IMR-90 (cell line): ENCODE results near the gene CCDC50. TPM values are rescaled to one million over a fixed set of nuclear protein-coding genes. Genes with fewer than 3 reads are reported as not detected.
A peak's percentile ranks its signal among the peaks of the same experiment; 100 is the strongest.

ENCODE experiments used
- ATAC-seq: fragments of 200-7000 bp; cut with Tn5 transposase; 2 replicates; pipeline ENCODE4 v1.9.1; 2020; ENCODE audit warnings: low read depth, mild to moderate bottlenecking, moderate library complexity
- BruUV-seq: library from RNA; stranded (reverse); fragments of 400-500 nt; replicated peaks from 2 replicates; lab custom pipeline; 2021; lab: Mats Ljungman, UMichigan
- CTCF ChIA-PET: fragments of 300-600 bp; formaldehyde crosslinking; extraction: SDS; loops from one replicate; lab custom pipeline; 2021; ENCODE audit warnings: antibody characterized with exemption; lab: Yijun Ruan, JAX
- POLR2A ChIA-PET: fragments of 300-600 bp; sonication (Branson Sonifier 250); formaldehyde crosslinking; loops from one replicate; lab custom pipeline; 2022; ENCODE audit warnings: antibody characterized with exemption; ENCODE audit not compliant: unreplicated experiment; lab: Charles Lee
- DNase-seq: peaks from one replicate; pipeline ENCODE4 v3.0.0; 2013
- H2AFZ ChIP-seq: replicated peaks from 2 replicates; pipeline ENCODE3; 2013; ENCODE audit warnings: low read length, mild to moderate bottlenecking; ENCODE audit not compliant: poor library complexity
- H2AK5ac ChIP-seq: 2 replicates; pipeline ENCODE4 v1.6.1; 2013; ENCODE audit warnings: low read depth, low read length, inconsistent platforms
- H2AK9ac ChIP-seq: replicated peaks from 2 replicates; pipeline ENCODE3; 2013; ENCODE audit warnings: mild to moderate bottlenecking, low read depth, low read length, moderate library complexity; ENCODE audit not compliant: poor library complexity
- H2BK120ac ChIP-seq: 2 replicates; pipeline ENCODE4 v1.6.1; 2013; ENCODE audit warnings: low read depth, low read length, inconsistent platforms
- H2BK15ac ChIP-seq: 3 replicates; pipeline ENCODE4 v1.6.1; 2013; ENCODE audit warnings: low read depth, low read length, inconsistent platforms
- H2BK20ac ChIP-seq: 2 replicates; pipeline ENCODE4 v1.6.1; 2013; ENCODE audit warnings: low read depth, mild to moderate bottlenecking, inconsistent platforms, low read length, moderate library complexity
- H2BK5ac ChIP-seq: 2 replicates; pipeline ENCODE4 v1.6.1; 2013; ENCODE audit warnings: mild to moderate bottlenecking, low read depth, low read length, inconsistent platforms; ENCODE audit not compliant: poor library complexity, severe bottlenecking
- H3K14ac ChIP-seq: replicated peaks from 2 replicates; pipeline ENCODE4 v1.6.1; 2013; ENCODE audit warnings: low read depth, low read length, inconsistent platforms
- H3K18ac ChIP-seq: 2 replicates; pipeline ENCODE4 v1.6.1; 2013; ENCODE audit warnings: low read depth, low read length, control low read depth
- H3K23ac ChIP-seq: 2 replicates; pipeline ENCODE4 v1.6.1; 2013; ENCODE audit warnings: low read depth, low read length, inconsistent platforms
- H3K27ac ChIP-seq: 2 replicates; pipeline ENCODE4 v1.5.1; 2013; ENCODE audit warnings: mild to moderate bottlenecking, control low read depth, low read length; ENCODE audit not compliant: insufficient read depth
- H3K27me3 ChIP-seq: 2 replicates; pipeline ENCODE4 v1.6.1; 2013; ENCODE audit warnings: low read length; ENCODE audit not compliant: control insufficient read depth, insufficient read depth
- H3K36me3 ChIP-seq: 2 replicates; pipeline ENCODE4 v1.6.1; 2013; ENCODE audit warnings: low read length, mixed read lengths; ENCODE audit not compliant: control insufficient read depth, insufficient read depth
- H3K4ac ChIP-seq: 2 replicates; pipeline ENCODE4 v1.6.1; 2013; ENCODE audit warnings: low read depth, low read length, inconsistent platforms
- H3K4me1 ChIP-seq: 2 replicates; pipeline ENCODE4 v1.6.1; 2013; ENCODE audit warnings: low read length, mixed read lengths; ENCODE audit not compliant: control insufficient read depth, insufficient read depth
- H3K4me2 ChIP-seq: 2 replicates; pipeline ENCODE4 v1.6.1; 2013; ENCODE audit warnings: low read depth, mild to moderate bottlenecking, control low read depth, low read length, moderate library complexity
- H3K4me3 ChIP-seq: 2 replicates; pipeline ENCODE4 v1.5.1; 2013; ENCODE audit warnings: low read depth, mild to moderate bottlenecking, control low read depth, low read length, moderate library complexity; ENCODE audit not compliant: insufficient read depth
- H3K56ac ChIP-seq: 2 replicates; pipeline ENCODE4 v1.6.1; 2013; ENCODE audit warnings: low read length, inconsistent platforms; ENCODE audit not compliant: insufficient read depth; ENCODE audit errors: extremely low read depth
- H3K79me1 ChIP-seq, 2 experiments: 2 replicates each; pipeline ENCODE4 v1.6.1; 2013; ENCODE audit warnings: low read length in 2 of 2, inconsistent platforms in 1 of 2, low read depth in 1 of 2
- H3K9ac ChIP-seq: 2 replicates; pipeline ENCODE4 v1.6.1; 2013; ENCODE audit warnings: low read depth, low read length, control low read depth
- H3K9me1 ChIP-seq: 2 replicates; pipeline ENCODE4 v1.6.1; 2013; ENCODE audit warnings: low read length, inconsistent platforms; ENCODE audit not compliant: insufficient read depth
- H3K9me3 ChIP-seq: 2 replicates; pipeline ENCODE4 v1.6.1; 2013; ENCODE audit warnings: low read length; ENCODE audit not compliant: control insufficient read depth, insufficient read depth
- H4K20me1 ChIP-seq: 2 replicates; pipeline ENCODE4 v1.6.1; 2013; ENCODE audit warnings: low read length, inconsistent platforms; ENCODE audit not compliant: insufficient read depth
- H4K5ac ChIP-seq: 2 replicates; pipeline ENCODE4 v1.6.1; 2013; ENCODE audit warnings: mild to moderate bottlenecking, low read depth, low read length, control low read depth
- H4K8ac ChIP-seq, 2 experiments: 2 replicates each; pipeline ENCODE4 v1.6.1; 2013; ENCODE audit warnings: low read depth in 2 of 2, low read length in 2 of 2, control low read depth in 1 of 2, inconsistent platforms in 1 of 2
- H4K91ac ChIP-seq: 2 replicates; pipeline ENCODE4 v1.6.1; 2013; ENCODE audit warnings: low read depth, low read length, inconsistent platforms; ENCODE audit not compliant: insufficient read depth
- BHLHE40 ChIP-seq: fragments of 150-350 bp; IDR thresholded peaks from 2 replicates; pipeline ENCODE4 v1.6.1; 2016; ENCODE audit warnings: mild to moderate bottlenecking, low read depth, low read length
- CEBPB ChIP-seq: IDR thresholded peaks from 2 replicates; pipeline ENCODE4 v1.6.1; 2012; ENCODE audit warnings: low read depth, low read length, improper control_type of control experiment
- CHD1 ChIP-seq: IDR thresholded peaks from 2 replicates; pipeline ENCODE4 v1.6.1; 2012; ENCODE audit warnings: low read depth, low read length, improper control_type of control experiment
- FOS ChIP-seq: fragments of 150-350 bp; IDR thresholded peaks from 2 replicates; pipeline ENCODE4 v1.6.1; 2016; ENCODE audit warnings: low read depth, low read length
- MAFK ChIP-seq: IDR thresholded peaks from 2 replicates; pipeline ENCODE4 v1.6.1; 2012; ENCODE audit warnings: low read depth, low read length, improper control_type of control experiment
- MAZ ChIP-seq: IDR thresholded peaks from 2 replicates; pipeline ENCODE4 v1.6.1; 2012; ENCODE audit warnings: low read depth, mild to moderate bottlenecking, low read length, improper control_type of control experiment, moderate library complexity, borderline replicate concordance
- MXI1 ChIP-seq: IDR thresholded peaks from 2 replicates; pipeline ENCODE4 v1.6.1; 2012; ENCODE audit warnings: low read depth, mild to moderate bottlenecking, low read length, moderate library complexity, borderline replicate concordance
- NFE2L2 ChIP-seq: fragments of 150-350 bp; IDR thresholded peaks from 2 replicates; pipeline ENCODE4 v1.6.1; 2016; ENCODE audit warnings: low read depth, mild to moderate bottlenecking, low read length
- POLR2A ChIP-seq: IDR thresholded peaks from 2 replicates; pipeline ENCODE4 v1.6.1; 2012; ENCODE audit warnings: mild to moderate bottlenecking, low read depth, low read length
- RAD21 ChIP-seq: IDR thresholded peaks from 2 replicates; pipeline ENCODE4 v1.6.1; 2012; ENCODE audit warnings: low read length, improper control_type of control experiment
- RCOR1 ChIP-seq: IDR thresholded peaks from 2 replicates; pipeline ENCODE4 v1.6.1; 2012; ENCODE audit warnings: mild to moderate bottlenecking, low read length, improper control_type of control experiment; ENCODE audit not compliant: insufficient replicate concordance
- RFX5 ChIP-seq: IDR thresholded peaks from 2 replicates; pipeline ENCODE4 v1.8.0; 2012; ENCODE audit warnings: low read depth, mild to moderate bottlenecking, low read length, moderate library complexity
- SMC3 ChIP-seq: fragments of 150-350 bp; IDR thresholded peaks from 2 replicates; pipeline ENCODE4 v1.6.1; 2016; ENCODE audit warnings: low read depth, mild to moderate bottlenecking, antibody characterized with exemption, low read length, moderate library complexity
- WGBS, 2 experiments: methylation state at CpG; one replicate each; pipeline versions ENCODE4 v1.1.5 to v1.1.7; 2013; ENCODE audit warnings: missing lambda C conversion rate in 2 of 2; ENCODE audit not compliant: insufficient read length in 1 of 2; ENCODE audit errors: extremely low coverage in 2 of 2; 5-methylcytosine and 5-hydroxymethylcytosine counted together
- dilution Hi-C: fragments of 300-500 bp; cut with HindIII; formaldehyde crosslinking; loops from one replicate; pipeline ENCODE4 v1.14.3; 2018; ENCODE audit warnings: low sequenced_read_pairs; ENCODE audit not compliant: unreplicated experiment
- in situ Hi-C: fragments of 300-500 bp; cut with MboI; formaldehyde crosslinking; loops from 3 replicates; pipeline ENCODE4 v1.14.3; 2019; ENCODE audit warnings: low sequenced_read_pairs, inconsistent platforms, mixed read lengths
- intact Hi-C: fragments of 100-400 bp; cut with micrococcal nuclease; formaldehyde crosslinking; loops from 2 replicates; pipeline ENCODE4 v1.10.0; 2022
- polyA plus RNA-seq, 3 experiments: library from polyadenylated mRNA; depleted of rRNA; stranded (reverse); fragments of >200 nt; gene quantifications; 2 replicates each; pipeline ENCODE4 v1.2.3, GENCODE V29; 2012; ENCODE audit warnings: low replicate concordance in 1 of 3
- total RNA-seq: library from RNA; depleted of rRNA; stranded (reverse); fragments of >200 nt; gene quantifications from 2 replicates; pipeline ENCODE4 v1.2.3, GENCODE V29; 2012
- TF ChIP-seq, protein P1 (sequence below): conservative IDR thresholded peaks from 2 replicates; pipeline ENCODE4 v1.5.1; 2012; ENCODE audit warnings: mild to moderate bottlenecking, low read depth, low read length, improper control_type of control experiment
- TF ChIP-seq, protein P2 (sequence below): fragments of 150-350 bp; IDR thresholded peaks from 2 replicates; pipeline ENCODE4 v1.6.1; 2016; ENCODE audit warnings: low read depth, mild to moderate bottlenecking, low read length, moderate library complexity, borderline replicate concordance
- TF ChIP-seq, protein P3 (sequence below): fragments of 150-350 bp; IDR thresholded peaks from 2 replicates; pipeline ENCODE4 v1.6.1; 2017; ENCODE audit warnings: mild to moderate bottlenecking, antibody characterized with exemption, low read length, low read depth

The CCDC50 gene
- total and polyA plus RNA-seq, 2 of the 4 experiments (the other 2 are of a cell fraction) = 59.0 to 63.1 TPM

DNA sequence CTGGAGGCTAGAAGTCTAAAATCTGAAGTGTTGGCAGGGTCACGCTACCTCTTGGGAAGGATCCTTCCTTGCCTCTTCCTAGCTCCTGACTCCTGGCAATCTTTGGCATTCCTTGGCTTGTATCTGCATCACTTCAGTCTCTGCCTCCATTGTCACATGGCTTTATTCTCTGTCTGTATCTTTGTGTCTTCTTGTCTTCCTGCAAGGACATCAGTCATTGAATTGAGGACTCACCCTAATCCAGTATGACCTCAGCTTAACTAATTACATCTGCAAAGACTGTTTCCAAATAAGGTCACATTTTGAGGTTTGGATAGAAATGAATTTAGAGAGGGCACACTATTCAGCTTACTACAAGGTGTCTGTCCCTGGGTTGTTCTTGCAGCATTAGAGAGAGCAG is 32.3 kb downstream of the CCDC50 start:
- H4K91ac ChIP-seq = no peak overlapping the region
- TF ChIP-seq NFE2L2 (no peak), RAD21 (no peak), POLR2A (no peak), CHD1 (no peak), RFX5 (no peak), BHLHE40 (no peak), MXI1 (no peak), CEBPB (no peak), RCOR1 (no peak), MAZ (no peak), FOS (no peak), SMC3 (no peak), MAFK (no peak)
- TF ChIP-seq, protein P1, sequence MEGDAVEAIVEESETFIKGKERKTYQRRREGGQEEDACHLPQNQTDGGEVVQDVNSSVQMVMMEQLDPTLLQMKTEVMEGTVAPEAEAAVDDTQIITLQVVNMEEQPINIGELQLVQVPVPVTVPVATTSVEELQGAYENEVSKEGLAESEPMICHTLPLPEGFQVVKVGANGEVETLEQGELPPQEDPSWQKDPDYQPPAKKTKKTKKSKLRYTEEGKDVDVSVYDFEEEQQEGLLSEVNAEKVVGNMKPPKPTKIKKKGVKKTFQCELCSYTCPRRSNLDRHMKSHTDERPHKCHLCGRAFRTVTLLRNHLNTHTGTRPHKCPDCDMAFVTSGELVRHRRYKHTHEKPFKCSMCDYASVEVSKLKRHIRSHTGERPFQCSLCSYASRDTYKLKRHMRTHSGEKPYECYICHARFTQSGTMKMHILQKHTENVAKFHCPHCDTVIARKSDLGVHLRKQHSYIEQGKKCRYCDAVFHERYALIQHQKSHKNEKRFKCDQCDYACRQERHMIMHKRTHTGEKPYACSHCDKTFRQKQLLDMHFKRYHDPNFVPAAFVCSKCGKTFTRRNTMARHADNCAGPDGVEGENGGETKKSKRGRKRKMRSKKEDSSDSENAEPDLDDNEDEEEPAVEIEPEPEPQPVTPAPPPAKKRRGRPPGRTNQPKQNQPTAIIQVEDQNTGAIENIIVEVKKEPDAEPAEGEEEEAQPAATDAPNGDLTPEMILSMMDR = no peak
- TF ChIP-seq, protein P2, sequence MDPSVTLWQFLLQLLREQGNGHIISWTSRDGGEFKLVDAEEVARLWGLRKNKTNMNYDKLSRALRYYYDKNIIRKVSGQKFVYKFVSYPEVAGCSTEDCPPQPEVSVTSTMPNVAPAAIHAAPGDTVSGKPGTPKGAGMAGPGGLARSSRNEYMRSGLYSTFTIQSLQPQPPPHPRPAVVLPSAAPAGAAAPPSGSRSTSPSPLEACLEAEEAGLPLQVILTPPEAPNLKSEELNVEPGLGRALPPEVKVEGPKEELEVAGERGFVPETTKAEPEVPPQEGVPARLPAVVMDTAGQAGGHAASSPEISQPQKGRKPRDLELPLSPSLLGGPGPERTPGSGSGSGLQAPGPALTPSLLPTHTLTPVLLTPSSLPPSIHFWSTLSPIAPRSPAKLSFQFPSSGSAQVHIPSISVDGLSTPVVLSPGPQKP = no peak
- TF ChIP-seq, protein P3, sequence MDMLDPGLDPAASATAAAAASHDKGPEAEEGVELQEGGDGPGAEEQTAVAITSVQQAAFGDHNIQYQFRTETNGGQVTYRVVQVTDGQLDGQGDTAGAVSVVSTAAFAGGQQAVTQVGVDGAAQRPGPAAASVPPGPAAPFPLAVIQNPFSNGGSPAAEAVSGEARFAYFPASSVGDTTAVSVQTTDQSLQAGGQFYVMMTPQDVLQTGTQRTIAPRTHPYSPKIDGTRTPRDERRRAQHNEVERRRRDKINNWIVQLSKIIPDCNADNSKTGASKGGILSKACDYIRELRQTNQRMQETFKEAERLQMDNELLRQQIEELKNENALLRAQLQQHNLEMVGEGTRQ = no peak
- H3K4me1 ChIP-seq = peaks cover 9% of the 10 kb centered on the region
- H3K18ac ChIP-seq = no peak overlapping the region
- DNase-seq = no peak
- H4K20me1 ChIP-seq = no peaks in the 10 kb centered on the region
- H3K36me3 ChIP-seq = peaks cover 38% of the 10 kb centered on the region
- BruUV-seq = no TSS peak
- no peak overlapping the region for H3K9ac ChIP-seq
- H3K27ac ChIP-seq = no peak overlapping the region
- POLR2A ChIA-PET = no interaction called here
- H3K56ac ChIP-seq = no peak overlapping the region
- no peaks in the 10 kb centered on the region for H3K27me3 ChIP-seq
- no peak overlapping the region for H4K5ac ChIP-seq
- intact Hi-C loops (no loop called here), in situ Hi-C loops (no loop called here), dilution Hi-C loops (no loop called here)
- no peak overlapping the region for H2BK15ac ChIP-seq
- no peak overlapping the region for H2AK9ac ChIP-seq
- peaks cover 14% of the 10 kb centered on the region for H3K9me1 ChIP-seq
- H3K79me1 ChIP-seq = peaks cover 41 to 59% of the 10 kb centered on the region in 2 experiments
- H2BK20ac ChIP-seq = no peak overlapping the region
- CTCF ChIA-PET = no interaction called here
- 0 out of 2 replicates have a peak overlapping the region, but pooled peaks have one; percentile 19 for H3K23ac ChIP-seq
- H2AK5ac ChIP-seq = no peak overlapping the region
- no peak overlapping the region for H3K4ac ChIP-seq
- H3K4me2 ChIP-seq = no peak overlapping the region
- no CpG with 5 or more reads among the region's 1 CpG for WGBS, 2 experiments
- no peak overlapping the region for H3K14ac ChIP-seq
- H4K8ac ChIP-seq = 0 out of 4 replicates have a peak overlapping the region, but pooled peaks of 1 of the 2 experiments have one; percentile 52
- no peak overlapping the region for H2BK120ac ChIP-seq
- H3K9me3 ChIP-seq = no peaks in the 10 kb centered on the region
- no peak overlapping the region for H2AFZ ChIP-seq
- no peak overlapping the region for H3K4me3 ChIP-seq
- peak overlapping the region; percentile 7 for H2BK5ac ChIP-seq
- no peak for ATAC-seq
